ENCODE data around the gene IL21. TPM values are rescaled to one million over a fixed set of nuclear protein-coding genes. Genes with fewer than 3 reads are reported as not detected.

Gene IL21
- total RNA-seq (2022; extraction: Qiagen RNA extraction), result not detected in 5 replicates

DNA sequence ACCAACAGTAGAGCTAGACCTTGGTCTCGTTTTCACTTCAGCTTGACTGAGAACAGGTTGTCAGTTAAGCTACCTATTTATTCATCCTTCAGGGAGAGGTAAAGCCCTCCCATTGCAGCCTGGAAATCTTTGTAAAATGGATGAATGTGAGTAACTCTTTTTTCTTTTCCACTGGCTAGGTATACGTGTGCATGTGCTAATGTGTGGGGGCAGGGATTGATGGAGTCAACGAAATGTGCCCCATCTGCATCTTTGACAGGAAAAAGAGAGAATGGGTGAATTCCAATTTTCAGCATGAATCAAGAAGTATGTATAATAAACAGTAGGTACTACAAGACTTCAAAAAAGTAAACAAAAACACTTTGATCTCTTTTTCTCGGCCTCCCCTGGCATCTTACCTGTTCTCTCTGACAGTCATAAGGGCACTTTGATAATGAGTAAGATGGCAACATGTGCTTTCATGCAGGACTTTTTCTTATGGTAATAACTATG, at the start of gene IL21:
Gene IL21 (minus strand): TSS at position 51 of the 492 bp plus-strand sequence. CDS start 55 bp downstream, outside the sequence.

Other genes starting within 250 kb of the IL21 start
- gene ADAD1, start 242.1 kb downstream of the IL21 start, total RNA-seq (2022; extraction: Qiagen RNA extraction), result not detected in 5 replicates
- gene IL2, start 164.3 kb downstream of the IL21 start, total RNA-seq (2022; extraction: Qiagen RNA extraction), result not detected in 5 replicates
- gene BBS12, start 111.6 kb upstream of the IL21 start, total RNA-seq (2022; extraction: Qiagen RNA extraction), result 2.0 to 3.2 TPM (median 3.0 TPM) in 5 replicates
- gene FGF2, start 205.8 kb upstream of the IL21 start, total RNA-seq (2022; extraction: Qiagen RNA extraction), result 26.9 to 57.2 TPM (median 51.8 TPM) in 5 replicates